ENCODE results near the gene TDRD7.

Gene TDRD7

DNA sequence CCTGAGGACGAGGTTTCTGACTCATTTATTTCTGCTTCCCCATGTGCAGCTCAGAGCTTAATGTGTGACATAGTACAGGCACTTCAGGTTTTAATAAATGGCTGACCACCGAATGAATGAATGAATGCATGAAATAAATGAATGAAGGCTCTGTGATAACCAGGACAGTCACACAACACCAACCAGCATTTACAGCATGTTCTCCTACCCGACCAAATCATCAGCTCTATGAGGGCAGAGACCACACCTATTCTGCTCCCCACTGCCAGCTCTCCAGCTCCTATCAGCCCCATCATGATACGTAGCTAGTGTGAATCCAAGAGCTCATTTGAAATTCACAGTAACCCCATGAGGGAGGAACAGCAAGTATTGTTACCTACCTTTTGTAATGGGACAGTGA is 94.4 kb downstream of the TDRD7 start:
- DNase-seq (ENCODE audit: low read depth in 2 of 2), result no peak

DNA sequence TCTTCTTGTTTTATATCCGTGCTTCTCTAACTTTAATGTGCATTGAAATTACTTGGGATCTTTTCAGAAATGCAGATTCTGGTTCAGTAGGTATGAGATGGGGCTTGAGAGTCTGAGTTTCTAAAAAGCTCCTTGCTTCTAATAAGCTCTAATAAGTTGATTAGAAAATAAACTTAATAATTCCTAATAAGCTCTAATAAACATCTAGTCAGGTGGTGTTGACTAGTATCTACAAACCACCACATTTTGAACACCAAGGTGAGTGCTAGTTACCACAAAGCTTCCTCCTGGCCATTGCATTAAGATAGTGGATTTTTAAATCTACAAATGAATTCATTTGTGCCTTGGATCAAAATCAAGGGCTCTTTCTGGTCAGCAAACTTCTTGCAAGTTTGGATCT is 94.9 kb downstream of the TDRD7 start:
- DNase-seq (ENCODE audit: low read depth in 2 of 2), result no peak

DNA sequence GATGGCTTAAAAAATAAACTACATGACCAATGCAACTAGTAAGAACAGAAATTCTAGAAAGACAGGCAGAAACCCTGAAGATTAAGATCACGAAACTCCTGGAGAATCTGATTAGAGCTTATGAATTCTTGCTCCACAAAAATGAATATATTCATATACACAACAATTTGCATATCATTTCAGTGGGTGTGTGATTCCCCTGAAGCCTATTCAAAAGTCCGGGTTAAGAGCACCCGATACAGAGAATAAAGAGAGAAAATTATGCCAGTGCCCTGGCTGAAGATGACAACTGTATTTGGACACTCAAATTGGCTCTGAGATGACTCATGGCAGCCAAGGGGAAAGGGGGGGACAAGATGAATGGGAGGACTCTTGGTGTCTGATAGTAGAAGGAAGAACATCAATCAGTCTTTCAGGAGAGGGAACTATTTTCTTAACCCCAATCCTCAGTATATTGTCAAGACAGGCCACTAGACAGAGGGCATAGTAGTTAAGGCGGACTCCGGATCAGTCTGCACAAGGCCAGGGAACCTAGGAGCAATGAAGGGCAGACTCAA is 95.6 kb downstream of the TDRD7 start:
- DNase-seq (ENCODE audit: low read depth in 2 of 2), result no peak

DNA sequence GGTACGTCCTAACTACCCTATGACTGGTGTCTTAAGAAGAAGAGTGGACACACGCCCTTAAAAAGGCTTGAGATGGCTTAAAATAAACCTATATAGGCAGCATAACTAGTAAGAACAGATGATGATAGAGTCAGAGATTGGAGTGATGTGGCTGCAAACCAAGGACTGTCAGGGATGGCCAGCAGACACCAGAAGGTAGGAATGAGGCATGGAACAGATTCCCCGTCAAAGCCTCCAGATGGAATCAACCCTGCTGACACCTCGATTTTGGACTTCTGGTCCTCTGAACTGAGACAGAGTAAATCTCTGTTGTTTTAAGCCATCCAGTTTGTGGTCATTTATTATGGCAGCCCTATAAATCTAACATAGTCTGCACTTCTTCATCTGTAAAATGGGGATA is 97.0 kb downstream of the TDRD7 start:
- DNase-seq (ENCODE audit: low read depth in 2 of 2), result no peak

DNA sequence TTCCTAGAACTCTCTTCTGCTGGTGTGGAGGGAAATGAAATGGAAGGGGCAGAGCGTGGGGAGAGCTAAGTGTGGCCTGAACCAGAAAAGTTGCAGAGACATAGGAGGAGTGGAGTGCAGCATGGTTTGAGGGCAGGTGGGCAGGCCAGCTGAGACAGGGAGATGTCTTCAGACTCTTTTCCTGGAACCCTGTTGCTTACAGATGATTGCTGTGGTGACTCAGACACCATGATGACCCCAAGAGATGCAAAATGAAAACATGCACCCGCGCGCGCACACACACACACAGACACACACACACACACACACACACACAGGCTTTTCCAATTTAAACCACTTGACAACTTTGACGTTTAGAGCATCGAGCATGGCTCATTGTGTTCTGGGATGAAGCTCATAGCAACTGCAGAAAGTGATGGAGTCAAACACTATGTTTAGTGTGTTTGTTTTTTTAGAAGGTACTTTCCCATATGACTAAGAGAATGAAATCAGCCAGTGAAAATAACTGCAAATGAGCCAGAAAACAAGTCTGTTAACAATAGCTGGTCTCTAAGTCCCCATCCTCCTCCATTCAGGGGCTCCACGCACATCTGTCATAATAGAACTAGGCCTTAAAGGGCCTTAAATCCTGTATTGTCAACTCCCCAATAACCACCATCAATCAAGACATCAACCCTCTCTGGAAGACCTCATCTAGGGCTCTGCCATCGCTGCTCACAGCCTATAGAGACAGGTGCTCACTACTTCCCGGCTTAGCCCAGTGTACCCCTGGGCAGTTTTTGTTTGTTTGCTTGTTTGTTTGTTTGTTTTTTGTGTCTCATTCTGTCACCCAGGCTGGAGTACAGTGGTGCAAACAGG is 99.1 kb downstream of the TDRD7 start:
- DNase-seq (ENCODE audit: low read depth in 2 of 2), result no peak

DNA sequence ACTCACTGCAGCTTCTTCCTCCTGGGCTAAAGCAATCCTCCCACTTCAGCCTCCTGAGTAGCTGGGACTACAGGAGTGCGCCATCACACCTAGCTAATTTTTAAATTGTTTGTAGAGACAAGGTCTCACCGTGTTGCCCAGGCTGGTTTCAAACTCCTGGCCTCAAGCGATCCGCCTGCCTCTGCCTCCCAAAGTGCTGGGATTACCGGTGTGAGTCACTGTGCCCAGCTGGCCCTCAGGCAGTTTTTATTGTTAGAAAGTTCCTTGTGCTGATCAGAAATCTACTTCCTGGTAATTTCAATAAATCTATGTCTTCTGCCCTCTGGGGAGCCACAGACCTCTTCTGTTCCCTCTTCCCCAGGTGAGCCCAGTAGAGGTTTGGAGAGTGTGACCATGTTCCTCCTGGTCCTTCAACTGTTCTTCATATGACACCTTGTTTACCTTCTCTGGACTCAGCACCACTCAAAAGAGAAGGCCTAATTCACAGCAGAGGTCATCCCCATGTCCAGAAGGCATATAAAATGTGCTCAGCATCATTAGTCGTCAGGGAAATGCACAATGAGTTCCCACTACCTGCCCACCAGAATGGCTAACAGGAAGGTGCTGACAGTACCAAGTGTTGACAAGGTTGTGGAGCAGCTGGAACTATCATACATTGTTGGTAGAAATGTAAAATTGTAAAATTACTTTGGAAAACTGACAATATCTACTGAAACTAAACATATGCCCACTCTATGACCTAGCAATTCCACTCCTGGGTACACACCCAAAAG is 99.9 kb downstream of the TDRD7 start:
- no peak for DNase-seq (ENCODE audit: low read depth in 2 of 2)

DNA sequence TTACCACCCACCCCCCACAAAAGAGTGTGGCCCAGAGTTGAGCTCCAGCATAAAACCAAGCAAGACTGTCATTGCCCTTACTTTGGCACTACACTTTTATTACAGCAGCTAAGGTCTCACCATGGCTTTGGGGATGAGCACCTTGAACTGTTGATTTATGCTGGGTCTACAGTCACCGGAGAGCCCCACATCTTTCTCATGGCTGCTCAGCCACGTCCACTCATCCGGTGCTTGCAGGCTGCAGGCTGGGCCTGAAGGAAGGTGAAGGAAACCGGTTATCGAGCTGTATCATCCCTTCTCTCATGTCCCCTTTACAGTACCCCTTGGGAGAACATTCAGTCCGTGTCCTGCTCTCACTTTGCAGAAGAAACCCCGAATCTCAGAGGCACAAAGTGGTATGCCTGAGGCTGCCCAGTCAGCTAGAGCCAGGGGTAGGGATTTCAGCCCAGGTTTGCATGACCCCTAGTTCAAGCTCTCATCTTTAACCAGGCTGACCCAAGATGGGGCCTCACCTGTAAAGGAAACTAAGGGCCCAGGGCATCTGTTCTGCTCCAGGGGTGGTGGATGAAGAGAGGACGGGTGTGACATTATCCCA is 101.2 kb downstream of the TDRD7 start:
- DNase-seq (ENCODE audit: low read depth in 2 of 2), result no peak

DNA sequence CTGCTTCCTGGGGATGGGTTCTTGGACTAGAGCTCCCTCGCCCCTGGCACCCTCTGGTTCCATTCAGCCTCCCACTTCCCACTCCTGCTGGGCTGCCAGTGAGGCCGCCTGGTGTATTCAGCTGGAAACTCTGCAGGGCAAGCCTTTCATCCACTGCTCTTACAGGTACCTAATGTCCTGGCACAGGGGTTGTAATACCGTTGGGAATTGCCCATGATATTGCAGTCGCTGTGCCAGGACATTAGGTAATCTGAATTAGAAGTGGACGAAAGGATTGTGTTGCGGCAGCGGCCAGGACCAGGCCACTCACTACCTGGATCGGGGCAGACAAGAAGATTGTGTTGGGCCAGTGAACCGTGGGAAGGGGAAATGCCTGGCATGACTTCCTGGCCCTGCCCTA is 102.6 kb downstream of the TDRD7 start:
- no peak for DNase-seq (ENCODE audit: low read depth in 2 of 2)

DNA sequence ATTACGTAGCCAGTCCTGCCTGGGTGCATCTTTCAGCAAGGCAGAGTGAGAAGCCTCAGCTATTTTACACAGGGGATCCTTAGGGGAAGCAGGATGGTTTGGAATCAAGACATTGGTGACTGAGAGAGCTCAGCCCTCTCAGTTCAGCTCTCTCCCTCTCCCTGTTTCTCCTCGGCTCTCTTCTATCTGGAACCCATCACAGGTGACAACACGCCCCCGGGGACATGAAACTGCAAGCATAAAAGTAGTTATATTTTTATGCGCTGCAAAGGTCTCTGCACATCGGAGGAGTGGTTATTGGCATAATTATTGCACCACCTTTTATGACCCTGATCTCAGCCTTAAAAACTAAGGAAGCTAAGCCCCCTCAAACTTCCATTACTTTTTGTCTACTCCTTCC is 103.8 kb downstream of the TDRD7 start:
- no peak for DNase-seq (ENCODE audit: low read depth in 2 of 2)

DNA sequence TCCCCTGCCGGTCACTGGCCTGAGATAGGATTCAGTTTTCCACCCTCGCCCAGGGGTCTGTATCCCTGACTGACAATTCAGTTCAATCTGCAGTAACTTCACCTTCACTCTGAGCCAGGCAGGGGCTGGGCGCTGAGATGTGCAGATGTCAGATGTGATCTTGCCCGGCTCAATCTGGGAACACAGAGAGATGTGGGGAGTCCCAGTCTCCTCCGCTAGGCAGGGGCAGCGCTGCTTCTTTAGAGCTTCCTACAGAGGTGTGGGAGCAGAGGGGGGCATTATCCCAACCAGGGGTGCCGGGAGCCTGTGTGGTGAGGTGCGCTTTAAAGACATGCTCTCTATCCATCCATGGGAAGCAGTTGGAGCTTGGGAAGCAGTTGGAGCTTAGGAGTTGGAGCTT is 104.2 kb downstream of the TDRD7 start:
- no peak for DNase-seq (ENCODE audit: low read depth in 2 of 2)

DNA sequence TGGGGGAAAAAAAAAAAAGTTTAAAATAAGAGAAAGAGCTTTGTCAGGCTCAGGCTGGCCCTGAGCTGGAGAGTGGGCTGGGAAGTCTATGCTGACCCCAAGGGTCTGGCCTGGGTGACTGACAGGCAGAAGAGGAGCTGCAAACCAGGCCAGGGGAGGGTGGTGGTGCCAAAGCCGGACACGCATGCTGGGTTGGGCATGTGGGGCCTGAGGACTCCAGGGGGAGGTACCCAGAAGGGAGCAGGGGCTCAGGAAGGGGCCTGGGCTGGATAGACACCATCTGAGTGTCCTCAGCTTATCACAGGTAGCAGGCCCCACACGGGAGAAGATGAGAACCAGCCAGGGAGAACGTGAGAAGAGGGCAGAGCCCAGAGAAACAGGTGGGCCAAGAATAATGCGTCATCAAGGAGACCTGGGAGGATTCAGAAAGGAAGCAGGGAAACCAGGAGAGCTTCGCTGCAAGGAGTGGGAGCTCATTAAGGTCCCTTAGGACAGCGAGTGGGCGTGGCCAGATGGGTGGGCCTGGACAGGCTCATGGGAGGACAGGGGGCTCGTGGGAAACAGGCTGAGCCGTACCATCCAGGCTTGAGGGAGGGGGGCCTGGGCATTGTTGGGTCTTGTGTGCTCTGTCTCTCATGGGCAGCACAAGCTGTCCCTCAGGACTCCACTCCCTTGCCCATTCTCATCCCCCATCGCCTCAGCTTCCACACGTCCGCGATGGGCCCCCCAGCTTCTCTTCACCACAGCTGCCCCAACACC is 105.6 kb downstream of the TDRD7 start:
- DNase-seq (ENCODE audit: low read depth in 2 of 2), result no peak

DNA sequence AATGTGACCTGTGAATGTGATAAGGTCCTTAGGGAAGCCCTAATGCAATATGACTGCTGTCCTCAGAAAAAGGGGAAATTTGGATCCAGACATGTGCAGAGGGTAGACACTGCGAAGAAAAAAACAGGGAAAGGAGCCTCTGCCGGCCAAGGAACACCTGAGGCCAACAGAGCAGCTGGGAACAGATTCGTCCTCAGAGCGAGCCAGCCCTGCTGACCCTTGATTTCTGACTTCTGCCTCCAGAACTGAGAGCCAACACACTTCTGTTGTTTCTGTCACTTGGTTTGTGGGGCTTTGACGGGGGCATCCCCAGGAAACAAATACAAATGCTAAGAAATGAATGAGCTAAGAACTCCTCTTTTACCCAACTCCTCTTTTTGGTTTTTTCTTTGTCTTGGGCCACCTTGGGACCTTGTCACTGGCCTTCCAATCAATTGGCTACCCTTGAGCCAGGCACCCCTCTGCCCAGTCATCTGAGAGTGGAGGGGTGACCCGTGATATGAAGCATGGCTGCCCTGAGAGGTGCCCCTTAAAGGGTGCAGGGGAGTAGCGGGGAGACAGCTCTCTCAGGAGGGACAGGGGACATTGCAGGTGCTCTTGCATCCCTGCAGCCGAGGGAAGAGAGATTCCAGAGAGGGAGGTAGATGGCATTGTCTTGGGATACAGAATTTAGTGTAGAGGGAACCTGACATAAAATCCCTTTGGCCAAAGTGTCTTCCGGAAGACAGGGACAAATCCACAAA is 106.4 kb downstream of the TDRD7 start:
- no peak for DNase-seq (ENCODE audit: low read depth in 2 of 2)

DNA sequence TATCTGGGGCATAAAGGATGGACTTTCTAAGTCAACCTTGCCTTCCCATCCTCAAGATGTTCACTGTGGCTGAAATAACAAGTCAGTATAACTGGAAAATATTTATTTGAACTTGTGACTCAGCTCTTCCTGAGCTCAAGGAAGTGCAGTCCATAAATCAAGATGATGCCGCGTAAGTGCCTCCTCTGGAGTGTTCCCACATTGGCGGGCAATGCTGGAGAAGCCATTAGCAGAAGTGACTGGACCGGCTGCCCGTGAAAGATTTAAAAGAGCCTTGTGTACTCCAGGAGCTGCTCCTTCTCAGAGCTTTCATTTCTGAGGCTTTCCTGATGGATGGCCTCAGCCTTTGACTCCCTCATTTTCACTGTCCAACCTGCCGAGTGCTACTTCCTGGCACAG is 107.0 kb downstream of the TDRD7 start:
- DNase-seq (ENCODE audit: low read depth in 2 of 2), result no peak

DNA sequence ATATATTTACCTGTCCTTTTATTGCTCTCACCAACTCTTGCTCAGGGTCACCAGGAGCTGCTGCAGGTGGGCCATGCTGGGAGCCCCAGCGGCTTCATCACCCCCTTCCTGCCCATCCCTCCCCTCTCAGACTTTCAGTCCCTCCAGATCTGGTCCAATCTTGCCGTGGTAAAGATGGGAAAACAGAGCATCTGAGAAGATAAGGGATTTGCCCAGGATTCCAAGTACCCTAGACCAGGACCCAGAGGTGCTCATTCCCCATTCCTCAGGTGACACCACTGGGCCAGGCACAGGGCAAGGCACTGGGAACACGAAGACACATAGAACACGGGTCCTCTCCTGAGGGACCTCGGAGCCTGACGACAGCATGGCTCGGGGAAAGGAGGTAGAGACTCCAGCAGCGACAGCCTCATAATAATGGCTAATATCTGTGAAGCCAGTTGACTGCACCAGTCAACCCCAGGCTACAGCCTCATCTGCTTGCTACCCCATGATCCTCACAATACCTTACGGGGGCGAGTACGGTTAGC is 107.6 kb downstream of the TDRD7 start:
- DNase-seq (ENCODE audit: low read depth in 2 of 2), result no peak

DNA sequence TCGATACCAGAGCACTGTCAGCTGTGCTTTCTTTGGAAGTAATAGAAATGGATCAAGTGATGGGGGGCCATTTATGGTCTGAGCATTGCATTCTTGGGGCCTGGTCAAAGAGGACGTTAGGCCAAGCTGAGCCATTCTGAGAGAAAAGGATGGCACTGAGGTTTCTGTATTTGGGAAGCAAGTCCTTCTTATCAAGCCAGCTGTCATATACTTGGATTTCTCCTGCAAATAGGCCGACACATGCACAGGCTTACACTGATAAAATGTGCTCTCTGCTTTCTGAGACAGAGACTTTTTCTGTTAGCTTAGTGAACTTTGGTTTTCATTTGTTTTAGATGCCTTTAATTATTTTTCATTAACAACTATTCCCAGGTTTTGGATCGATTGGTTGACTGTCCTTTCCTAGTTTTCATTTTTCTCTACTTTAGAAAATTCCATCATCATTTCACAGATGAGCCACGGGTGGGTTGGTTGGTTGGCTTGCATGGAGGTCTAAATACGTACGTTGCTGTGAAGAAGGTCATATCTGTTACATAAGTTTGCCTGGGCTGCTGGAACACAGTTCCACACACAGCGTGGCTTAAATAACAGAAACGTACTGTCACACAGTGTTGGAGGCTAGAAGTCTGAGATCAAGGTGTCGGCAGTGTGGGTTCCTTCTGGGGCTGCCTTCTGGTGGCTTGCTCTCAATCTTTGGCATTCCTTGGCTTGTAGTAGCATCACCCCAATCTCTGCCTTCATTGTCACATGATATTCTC is 109.9 kb downstream of the TDRD7 start:
- DNase-seq (ENCODE audit: low read depth in 2 of 2), result no peak

DNA sequence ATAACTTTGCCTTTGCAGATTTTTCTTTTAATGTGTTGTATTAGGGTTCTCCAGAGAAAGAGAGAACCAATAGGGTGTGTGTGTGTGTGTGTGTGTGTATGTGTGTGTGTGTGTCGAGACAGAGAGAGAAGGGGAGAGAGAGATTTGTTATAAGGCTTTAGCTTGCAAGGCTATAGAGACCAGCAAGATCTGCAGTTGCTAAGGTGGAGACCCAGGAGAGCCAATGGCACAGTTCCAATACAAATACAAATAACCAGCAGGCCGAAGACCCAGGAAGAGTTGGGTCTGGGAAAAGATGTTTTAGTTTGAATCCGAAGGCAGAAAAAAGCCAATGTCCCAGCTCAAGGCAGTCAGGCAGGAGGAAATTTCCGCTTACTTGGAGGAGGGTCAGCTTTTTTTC is 112.5 kb downstream of the TDRD7 start:
- no peak for DNase-seq (ENCODE audit: low read depth in 2 of 2)

DNA sequence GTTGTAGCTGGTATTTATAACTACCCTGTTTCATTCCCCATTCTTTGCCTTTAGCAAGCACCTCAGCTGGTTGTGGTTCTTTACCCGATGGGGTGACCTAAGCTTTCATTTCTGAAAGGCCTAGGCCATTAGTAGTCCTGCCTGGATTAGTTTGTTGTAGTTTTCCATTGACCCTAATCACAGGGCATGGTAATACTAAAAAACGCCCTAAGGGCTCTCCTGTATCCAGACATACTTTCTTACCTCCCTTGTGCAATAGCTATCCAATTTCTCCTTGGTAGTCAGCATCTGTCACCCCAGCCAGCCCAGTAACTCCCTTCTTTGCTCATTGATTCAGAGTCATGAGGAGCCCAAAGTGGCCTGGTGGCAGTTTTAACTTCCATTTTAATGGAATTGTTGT is 113.6 kb downstream of the TDRD7 start:
- no peak for DNase-seq (ENCODE audit: low read depth in 2 of 2)

DNA sequence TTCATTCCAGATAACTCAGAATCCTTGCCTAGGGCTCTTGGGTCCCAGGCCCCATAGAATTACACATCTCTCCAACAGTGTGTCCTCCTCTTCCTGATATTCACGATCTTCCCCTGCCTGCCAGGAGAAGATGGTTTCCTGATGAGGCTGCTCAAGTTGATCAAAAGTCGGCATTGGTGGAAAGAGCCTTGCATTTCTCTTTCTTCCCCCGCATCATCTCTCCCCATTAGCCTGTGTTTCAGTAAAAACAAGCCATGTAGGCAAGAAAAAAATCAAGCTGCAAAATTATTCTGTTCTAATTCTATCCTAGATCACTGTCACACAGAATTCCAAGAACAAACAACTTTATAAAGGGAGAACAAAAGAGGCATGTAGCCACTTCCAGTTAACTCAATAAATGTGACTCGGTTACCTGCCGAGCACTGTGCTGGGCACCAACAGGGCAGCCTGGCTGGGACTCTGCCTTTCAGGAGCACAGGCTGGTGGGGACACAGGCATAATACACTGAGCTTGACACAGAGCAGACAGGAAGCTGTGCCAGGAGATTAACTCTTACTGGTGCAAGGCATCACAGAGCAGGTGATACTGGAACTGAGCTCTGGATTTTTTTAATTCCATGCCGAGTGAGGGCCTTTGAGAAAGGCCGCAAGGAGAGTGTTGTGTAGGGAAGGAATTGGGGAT is 115.1 kb downstream of the TDRD7 start:
- no peak for DNase-seq (ENCODE audit: low read depth in 2 of 2)

Data from stimulated activated CD4-positive, alpha-beta T cell treated with anti-CD3 and anti-CD28 coated beads, Interleukin-15, amount 100 ng/mL, for 48 hours (primary cell).